SK-MEL-5 (cell line): ENCODE results near the gene FAN1. TPM values are rescaled to one million over a fixed set of nuclear protein-coding genes. Genes with fewer than 3 reads are reported as not detected.

Experiments used
- DNase-seq: peaks from one replicate; pipeline ENCODE4 v3.0.0-alpha.2; 2016; ENCODE audit warnings: low read depth, low spot score
- in situ Hi-C: cut with HindIII; loops from 2 replicates; pipeline ENCODE4 v1.10.0; 2016; ENCODE audit warnings: low sequenced_read_pairs, high pct_unique_total_duplicates, low pct_unique_long_range_greater_than_20kb
- total RNA-seq: library from RNA; depleted of rRNA; stranded (reverse); fragments of >200 nt; shearing (Covaris generic); gene quantifications from 2 replicates; pipeline ENCODE4 v1.2.3, GENCODE V29; 2014

FAN1 gene
- total RNA-seq, 1 experiment from 2014 or later, result 13.5 TPM

DNA sequence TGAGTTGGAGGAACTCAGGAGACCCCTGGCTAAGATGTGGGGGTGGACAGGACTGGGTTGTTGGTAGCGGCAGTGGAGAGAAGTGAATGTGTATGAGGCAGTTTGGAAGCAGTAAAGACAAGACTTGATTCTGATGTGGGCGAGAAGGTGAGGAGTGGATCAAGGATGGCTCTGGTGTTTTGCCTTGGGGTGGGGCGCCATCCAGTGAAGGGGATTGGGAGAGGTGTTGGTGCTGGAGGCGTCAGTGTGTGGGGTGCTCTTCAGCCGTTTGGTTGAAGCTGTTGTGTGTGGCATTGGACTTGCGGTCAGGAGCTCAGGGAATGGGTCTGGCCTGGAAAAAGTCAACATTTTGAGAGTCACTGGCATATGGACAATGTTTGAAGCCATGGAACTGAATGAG is 13.3 kb downstream of the FAN1 start:
- DNase-seq, result no peak
- in situ Hi-C loops, result no loop called here

DNA sequence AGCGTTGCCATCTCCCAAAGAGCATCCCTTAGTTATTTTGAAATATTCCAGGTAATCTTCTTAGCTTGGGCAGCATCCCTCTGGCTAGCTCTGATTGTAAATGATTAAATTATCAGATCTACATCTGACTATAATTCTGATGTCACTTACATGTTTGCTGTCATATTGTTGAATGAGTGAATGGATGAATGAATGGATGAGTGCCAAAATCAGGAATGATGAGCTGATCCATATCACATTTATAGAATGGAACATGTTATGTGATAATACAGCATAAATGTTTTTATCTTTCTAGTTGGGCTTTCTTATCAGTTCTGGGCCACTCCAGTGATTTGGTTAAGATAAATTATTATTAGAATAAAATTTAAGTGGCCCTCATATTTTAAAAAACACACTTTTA is 14.0 kb downstream of the FAN1 start:
- in situ Hi-C loops, result no loop called here
- no peak for DNase-seq

DNA sequence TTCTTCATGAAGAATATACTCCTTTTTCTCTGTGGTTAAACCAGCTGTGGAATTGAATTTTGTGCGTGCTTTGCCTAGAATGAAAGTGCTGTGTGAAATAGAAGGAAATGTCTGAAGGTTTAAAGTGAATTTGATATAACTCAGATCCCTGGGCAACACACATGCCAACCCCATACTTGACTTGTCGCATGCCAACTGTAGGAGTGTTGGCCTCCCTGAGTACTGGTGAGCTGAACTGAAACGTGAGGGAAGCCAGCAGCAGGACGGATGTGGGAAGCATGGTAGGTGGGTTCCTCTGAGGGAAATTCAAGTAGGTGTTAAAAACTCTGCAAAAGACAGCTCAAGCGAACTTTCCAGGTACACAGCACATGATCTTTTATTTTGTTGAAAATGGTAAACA is 14.7 kb downstream of the FAN1 start:
- no peak for DNase-seq
- in situ Hi-C loops, result no loop called here

DNA sequence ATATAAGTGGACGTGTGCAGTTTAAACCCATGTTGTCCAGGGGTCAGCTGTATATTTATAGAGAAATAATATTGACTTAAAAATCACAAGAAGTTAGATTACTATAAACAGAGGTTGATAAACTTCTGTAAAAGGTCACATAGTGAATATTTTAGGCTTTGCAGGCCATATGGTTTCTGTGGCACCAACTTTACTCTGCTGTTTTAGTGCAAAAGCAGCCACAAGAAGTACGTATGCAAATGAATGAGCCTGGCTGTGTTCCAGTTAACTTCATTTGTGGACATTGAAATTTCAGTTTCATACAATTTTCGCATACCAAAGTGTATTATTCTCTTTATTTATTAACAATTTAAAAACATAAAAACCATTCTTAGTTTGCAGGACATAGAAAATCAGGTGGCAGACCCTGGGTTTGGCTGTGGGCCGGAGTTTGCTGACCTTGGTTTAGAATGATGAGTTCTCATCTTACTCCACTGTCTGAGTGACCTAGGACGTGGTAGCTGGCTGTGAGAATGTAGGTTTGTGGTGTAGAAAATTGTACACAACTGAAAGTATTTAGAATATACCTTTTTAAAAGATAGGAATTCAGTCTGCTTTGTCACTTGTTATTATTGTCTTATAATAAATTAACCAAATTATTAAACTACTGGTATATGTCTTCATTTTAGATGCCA is 16.3 kb downstream of the FAN1 start:
- in situ Hi-C loops, result no loop called here
- DNase-seq, result no peak

DNA sequence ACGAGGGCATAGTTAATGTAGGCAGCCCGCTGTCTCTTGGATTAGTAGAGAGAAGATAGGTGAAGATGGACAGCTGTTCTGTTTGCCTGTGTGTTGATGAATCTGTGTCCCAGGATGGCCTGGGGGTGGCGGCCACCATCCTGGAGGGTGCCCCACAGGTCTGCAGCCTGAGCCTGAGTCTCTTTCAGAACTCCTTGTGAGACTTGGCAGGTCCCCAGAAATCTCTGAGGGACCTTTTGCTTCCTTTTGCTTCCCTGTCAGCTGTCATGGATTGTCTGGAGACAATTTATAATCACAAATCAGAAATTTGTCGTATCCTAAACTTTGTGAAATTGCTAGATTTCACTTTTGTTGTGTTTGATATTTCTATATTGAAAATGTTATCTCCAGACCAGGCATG is 17.4 kb downstream of the FAN1 start:
- in situ Hi-C loops, result no loop called here
- DNase-seq, result no peak

DNA sequence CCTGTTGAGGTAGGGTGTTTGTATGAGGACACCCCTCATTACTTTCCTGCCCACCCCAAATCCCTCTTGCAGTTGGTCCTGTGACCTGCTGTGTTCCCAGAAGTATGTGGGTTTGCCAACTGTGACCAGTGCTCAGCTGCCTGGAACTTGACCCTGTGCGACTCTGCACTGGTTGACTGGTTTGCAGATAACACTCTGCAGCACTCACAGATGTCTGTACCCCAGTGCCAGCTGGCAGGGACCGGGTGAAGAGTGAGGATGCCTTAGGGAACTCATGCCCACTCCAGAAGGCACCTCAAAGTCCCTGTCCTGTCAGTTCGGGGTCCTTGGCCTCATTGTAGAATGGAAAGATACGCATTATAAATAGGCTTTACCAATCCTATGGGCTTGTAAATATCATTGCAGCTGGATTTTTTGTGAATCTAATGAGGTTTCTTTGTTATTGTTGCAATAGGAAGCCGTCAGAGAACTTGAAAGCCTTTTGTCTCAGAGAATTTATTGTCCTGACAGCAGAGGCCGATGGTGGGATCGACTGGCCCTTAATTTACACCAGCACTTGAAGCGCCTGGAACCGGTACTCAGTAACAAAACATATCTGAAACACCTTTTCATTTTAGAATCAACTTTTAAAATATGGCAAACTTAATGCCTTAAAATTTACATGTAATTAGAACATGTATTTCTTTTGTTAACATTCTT is 18.2 kb downstream of the FAN1 start:
- no peak for DNase-seq
- in situ Hi-C loops, result no loop called here

DNA sequence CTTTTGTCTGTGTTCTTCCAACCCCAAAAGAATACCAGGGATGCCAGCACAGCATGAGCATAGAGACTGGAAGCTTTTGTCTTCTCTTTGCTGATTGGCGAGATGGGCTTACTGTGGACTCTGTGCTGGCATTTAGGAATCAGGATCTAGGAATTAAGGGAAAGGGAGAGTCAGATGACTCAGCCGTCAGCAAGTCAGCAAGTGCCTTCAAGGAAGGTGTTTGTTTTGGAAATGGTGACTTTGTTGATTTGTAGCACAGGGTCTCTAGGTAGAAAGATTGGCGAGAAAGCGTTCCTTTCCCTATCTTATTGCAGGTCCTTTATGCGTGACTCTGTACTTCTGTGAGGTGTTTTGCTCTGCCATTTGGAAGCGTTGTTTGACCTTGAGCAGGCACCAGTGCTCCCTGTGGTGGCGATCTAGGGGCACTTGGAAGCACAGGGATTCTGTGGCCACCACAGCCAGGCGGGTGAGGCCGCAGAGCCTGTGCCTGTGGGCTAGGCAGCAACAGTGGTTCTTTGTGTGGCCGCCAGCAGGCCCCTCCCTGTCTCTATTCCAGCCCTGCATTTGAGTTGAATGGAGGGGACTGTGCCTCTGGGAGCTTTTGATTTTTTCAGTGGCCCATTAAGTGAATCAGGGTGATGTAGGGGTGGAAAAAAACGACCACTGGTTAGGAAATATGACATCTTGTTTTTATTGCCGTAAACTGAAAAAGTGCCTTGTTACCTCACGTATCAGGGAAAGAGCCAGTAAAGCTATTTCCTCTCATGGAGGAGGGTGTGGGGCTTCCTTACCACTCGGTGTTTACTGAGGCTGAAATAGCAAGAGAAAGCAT is 19.0 kb downstream of the FAN1 start:
- in situ Hi-C loops, result no loop called here
- DNase-seq, result peak; percentile 96

DNA sequence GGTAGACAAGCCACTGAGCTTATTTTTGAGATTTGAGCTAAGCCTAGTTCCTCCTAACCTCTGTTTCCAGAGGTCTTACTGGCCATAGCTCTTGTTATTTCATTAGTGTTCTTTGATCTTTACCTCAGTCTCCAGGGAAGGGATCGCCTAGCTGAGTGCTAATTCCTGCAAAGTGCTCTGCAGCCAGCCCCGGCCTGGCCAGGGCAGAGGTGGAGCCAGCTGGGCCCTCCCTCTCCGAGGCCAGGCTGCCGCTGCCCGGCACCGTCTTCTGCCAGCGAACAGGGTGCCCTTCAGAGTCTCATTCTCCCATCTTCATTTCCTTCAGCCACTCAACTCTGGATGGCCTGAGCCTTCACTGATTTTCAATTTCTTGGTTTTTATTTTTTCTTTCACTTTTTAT is 19.7 kb downstream of the FAN1 start:
- peak; percentile 47 for DNase-seq
- in situ Hi-C loops, result no loop called here

DNA sequence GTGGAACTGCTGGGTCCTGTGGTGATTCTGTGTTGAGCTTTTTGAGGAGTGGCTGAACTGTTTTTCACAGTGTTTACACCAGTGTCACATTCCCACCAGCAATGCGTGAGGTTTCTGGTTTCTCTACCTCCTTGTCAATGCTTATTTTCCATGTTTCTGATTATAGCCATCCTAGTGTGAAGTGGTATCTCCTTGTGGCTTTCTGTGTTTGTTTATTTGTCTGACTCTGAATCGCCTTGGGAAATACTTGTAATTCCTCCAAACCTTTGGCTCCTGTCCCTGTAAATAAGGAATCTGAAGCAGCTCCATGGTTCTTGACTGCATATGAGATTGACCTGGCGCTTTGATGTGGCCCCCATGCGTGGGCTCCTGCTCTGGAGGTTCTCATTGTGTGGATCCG is 20.6 kb downstream of the FAN1 start:
- in situ Hi-C loops, result no loop called here
- DNase-seq, result no peak

DNA sequence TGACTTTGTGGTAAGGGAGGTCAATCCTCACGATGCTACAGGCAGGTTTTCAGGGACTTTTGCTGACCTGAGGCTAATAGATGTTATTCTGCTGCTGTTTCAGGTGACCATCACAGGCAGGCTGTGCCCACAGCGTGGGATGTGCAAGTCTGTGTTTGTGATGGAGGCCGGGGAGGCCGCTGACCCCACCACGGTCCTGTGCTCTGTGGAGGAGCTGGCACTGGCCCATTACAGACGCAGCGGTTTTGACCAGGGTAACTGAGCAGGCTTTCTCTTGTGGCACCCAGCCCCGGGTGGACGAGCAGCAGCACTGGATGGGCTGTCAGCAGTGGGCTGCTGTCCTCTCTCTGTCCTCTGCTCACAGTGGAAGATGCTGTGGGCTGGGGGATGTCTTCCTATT is 22.0 kb downstream of the FAN1 start:
- in situ Hi-C loops, result no loop called here

DNA sequence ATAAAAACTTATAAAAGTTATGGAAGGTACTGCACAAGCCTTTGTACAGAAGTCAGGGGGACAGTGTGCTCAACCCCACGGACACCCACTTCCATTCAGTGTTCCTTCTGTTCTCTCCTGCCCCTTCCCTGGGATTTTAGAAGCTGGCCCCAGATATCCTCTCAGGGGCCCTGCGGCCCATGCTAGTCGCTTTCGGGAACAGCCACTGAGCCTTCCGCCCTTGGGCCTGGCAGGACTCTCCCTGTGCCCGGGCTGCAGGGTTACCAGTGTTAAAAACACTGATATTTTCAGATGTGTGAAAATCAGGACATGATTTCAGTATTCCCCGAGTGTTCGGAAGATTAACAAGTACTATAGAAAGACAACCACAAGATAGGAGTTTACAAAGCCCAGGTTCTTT is 22.4 kb downstream of the FAN1 start:
- DNase-seq, result no peak
- in situ Hi-C loops, result no loop called here

More for the DNA sequence above, 22.0 kb downstream of the FAN1 start:
- no peak for DNase-seq

DNA sequence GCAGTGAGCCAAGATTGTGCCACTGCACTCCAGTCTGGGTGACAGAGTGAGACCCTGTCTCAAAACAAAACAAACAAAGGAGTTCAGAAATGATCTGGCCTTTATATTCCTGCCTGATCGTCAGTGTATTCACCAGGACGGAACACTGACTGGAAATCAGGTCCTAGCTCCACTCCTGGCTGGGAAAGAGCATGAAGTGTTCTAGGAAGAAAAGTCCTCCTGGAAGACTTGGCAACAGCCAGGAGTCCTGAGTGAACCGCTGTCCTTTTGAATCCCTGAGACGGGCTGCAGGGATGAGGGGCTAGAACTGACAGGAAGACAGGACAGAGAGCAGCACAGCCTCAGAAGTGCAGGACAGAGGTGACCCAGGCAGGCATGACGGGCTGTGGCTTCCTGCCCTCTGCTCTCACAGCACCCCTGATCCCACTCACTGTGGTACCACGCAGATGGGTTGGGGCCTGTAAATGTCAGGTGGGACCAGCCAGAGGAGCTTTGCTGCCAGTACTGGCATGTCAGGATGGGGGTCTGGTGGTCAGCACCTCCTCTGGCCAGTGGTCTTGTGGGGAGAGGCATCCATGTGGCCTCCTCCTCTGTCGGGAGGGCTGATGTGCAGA is 23.5 kb downstream of the FAN1 start:
- DNase-seq, result no peak
- in situ Hi-C loops, result no loop called here

DNA sequence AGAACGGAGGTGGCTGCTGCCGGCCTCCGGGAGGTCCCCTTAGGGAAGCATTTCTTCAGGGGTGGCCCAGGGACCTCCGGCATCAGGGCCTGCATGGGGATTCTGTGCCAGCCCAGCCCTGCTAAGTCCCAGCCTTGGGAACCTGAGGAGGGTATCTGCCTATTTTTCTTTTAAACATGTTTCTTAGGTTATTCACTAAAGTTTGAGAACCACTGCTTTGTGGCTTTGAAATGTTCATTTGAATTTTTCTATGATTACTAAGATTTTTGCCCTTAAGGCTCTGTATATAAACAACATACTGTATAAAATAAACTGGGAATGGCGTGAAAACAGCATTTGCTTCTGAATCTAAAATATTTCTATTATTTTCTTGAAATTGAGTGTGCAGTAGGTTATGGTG is 24.4 kb downstream of the FAN1 start:
- no peak for DNase-seq
- in situ Hi-C loops, result no loop called here

DNA sequence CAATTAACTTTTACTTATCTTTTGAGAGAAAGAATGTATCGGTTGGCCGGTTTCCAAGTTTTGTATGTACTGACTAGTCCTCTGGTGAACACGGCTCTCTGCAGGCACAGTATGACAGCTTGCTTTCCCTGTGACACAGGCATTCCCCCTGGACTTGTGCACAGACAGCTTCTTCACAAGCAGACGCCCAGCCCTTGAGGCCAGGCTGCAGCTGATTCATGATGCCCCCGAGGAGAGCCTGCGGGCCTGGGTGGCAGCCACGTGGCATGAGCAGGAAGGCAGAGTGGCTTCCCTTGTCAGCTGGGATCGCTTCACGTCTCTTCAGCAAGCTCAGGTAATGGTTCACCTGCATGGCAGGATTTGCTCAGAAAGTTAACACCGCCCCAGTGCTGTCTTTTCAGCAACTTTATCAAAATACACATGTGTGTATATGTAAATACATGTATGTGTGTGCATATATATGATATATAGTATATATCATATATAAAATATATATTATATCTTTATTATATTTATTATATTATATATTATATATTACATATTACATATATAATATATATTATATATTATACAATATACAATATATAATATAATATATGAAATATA is 25.5 kb downstream of the FAN1 start:
- DNase-seq, result no peak
- in situ Hi-C loops, result no loop called here

DNA sequence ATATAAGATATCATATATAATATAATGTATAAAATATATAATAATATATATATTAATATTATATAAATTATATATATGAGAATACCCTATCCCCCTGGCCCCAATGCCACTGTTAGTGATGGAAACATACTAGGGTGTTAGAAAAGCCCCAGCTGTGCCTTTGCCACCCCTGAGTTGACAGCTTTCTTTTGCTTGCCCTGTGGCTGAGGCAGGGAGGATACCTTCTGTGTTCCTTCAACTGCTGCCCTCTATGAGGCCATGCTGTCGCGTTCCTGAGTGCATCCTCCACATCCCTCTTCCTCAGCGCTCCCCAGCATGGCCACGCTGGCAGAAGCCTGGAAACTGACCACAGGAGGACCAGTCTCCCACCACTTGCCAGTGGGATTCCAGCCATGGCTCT is 26.3 kb downstream of the FAN1 start:
- no peak for DNase-seq
- in situ Hi-C loops, result no loop called here

DNA sequence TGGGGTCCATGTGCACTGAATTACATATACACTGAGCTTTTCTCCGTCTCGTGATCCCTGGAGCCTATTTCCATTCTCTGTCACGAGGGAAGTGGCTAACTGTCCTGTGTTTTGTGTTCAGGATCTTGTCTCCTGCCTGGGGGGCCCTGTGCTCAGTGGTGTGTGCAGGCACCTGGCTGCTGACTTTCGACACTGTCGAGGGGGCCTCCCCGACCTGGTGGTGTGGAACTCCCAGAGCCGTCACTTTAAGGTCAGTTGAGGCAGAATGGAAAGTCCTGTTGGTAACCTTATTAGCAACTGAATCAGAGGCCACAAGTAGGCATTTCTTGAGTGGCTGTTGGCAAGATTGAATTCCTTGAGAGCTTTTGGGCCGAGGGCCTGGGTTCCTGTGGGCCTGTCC is 26.7 kb downstream of the FAN1 start:
- no peak for DNase-seq
- in situ Hi-C loops, result no loop called here

DNA sequence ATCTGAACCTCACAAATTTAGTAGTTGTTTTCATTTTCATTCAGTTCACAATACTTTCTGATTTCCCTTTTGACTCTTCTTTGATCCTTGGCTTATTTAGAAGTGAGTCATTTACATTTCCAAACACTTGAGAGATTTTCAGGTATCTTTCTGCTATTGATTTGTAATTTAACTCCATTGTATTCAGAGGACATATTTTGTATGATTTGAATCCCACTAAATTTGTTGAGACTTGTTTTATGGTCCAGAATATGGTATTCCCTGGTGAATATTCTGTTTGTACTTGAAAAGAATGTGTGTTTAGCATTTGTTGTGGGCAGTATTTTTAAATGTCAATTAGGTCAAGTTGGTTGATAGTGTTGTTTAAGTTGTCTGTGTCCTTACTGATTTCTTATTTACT is 29.6 kb downstream of the FAN1 start:
- DNase-seq, result no peak
- in situ Hi-C loops, result no loop called here

DNA sequence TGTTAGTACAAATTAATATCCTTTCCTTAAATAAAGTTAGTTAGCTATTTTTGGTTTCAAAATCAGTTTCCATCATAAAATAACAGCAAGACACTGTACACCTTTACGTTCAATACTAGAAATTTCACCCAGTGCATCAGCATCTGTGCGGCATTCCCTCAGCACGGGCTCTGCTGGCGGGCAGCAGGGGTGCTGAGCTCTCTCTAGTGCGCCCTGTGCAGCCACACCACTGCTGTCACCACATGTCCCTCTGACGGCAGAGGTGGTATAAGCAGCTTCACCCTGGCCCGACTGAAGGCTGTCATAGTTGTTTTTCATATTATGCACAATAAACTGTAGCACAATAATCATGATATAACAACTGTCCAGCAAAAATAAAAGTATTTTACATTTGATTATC is 35.4 kb downstream of the FAN1 start:
- in situ Hi-C loops, result no loop called here
- no peak for DNase-seq
